Measurements from ENCODE around the gene JOSD1.
"Not testable (repeated sequence)": the region's sequence is repeated elsewhere in the genome, so short reads cannot be mapped to it uniquely, and the experiment has no call there.

JOSD1 gene

DNA sequence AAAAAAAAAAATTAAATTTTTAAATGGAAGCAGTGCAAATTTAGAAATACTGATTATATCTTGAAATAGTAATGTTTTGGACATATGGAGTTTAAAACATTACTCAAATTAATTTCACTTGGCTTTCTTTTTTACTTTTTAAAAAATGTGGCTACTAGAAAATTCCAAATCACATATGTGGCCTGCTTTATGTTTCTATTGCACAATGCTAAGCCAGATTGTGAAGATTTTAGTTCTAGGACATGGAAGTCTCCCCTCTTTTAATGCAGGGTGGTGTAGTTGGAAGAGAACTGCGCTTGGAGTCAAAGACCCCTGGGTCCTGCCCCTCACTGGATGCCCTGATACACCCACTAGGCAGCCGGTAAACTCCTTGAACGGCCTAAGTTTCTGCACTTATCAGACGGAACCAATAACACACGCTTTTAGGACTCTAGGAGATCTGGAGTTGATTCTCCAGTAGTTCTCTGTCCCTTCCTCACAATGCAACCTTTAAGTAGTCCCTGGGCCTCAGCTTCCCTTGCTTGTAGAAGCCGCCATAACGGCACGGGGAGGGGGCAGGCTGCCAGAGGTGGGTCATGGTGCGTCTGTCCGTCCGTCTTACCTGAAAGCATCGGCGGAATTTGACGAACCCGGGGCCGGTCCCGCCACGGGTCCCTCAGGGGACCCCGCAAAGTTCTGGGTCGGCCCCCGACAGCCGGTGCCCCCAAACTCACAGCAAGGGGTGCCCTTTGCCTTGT is 45.1 kb downstream of the JOSD1 start:
- H3K9me3 Mint-ChIP-seq, result no peaks in the 10 kb centered on the region
- peaks cover 3% of the 10 kb centered on the region for H3K27me3 Mint-ChIP-seq (ENCODE audit: low read depth)
- peaks cover 19% of the 10 kb centered on the region for H3K4me1 Mint-ChIP-seq (ENCODE audit: low read depth)
- peak overlapping the region; percentile 98 for H3K27ac Mint-ChIP-seq
- peak overlapping the region; percentile 94 for H3K4me3 Mint-ChIP-seq
- H3K36me3 Mint-ChIP-seq (ENCODE audit: low read depth), result no peaks in the 10 kb centered on the region

GRCh38 chr22:38653741-38654140 is 47.0 kb downstream of the JOSD1 start:
- peaks cover 3% of the 10 kb centered on the region for H3K27me3 Mint-ChIP-seq (ENCODE audit: low read depth)
- no peak overlapping the region for H3K4me3 Mint-ChIP-seq
- H3K27ac Mint-ChIP-seq, result no peak overlapping the region
- H3K9me3 Mint-ChIP-seq, result no peaks in the 10 kb centered on the region
- H3K4me1 Mint-ChIP-seq (ENCODE audit: low read depth), result peaks cover 19% of the 10 kb centered on the region
- H3K36me3 Mint-ChIP-seq (ENCODE audit: low read depth), result no peaks in the 10 kb centered on the region

DNA sequence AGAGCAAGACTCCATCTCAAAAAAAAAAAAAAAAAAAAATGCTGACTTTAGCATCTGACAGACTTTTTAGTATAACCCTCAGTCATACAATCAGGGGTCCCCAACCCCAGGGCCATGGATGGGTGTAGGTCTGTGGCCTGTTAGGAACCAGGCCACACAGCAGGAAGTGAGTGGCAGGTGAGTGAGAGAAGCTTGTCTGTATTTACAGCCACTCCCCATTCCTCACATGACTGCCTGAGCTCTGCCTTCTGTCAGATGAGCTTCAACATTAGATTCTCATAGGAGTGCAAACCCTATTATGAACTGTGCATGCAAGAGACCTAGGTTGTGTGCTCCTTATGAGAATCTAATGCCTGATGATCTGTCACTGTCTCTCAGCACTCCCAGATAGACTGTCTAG is 47.9 kb downstream of the JOSD1 start:
- Mint-ChIP-seq H3K27ac (no peak overlapping the region), H3K36me3 (ENCODE audit: low read depth) (no peaks in the 10 kb centered on the region), H3K4me1 (ENCODE audit: low read depth) (peaks cover 15% of the 10 kb centered on the region), H3K4me3 (no peak overlapping the region), H3K9me3 (no peaks in the 10 kb centered on the region), H3K27me3 (ENCODE audit: low read depth) (peaks cover 7% of the 10 kb centered on the region)

DNA sequence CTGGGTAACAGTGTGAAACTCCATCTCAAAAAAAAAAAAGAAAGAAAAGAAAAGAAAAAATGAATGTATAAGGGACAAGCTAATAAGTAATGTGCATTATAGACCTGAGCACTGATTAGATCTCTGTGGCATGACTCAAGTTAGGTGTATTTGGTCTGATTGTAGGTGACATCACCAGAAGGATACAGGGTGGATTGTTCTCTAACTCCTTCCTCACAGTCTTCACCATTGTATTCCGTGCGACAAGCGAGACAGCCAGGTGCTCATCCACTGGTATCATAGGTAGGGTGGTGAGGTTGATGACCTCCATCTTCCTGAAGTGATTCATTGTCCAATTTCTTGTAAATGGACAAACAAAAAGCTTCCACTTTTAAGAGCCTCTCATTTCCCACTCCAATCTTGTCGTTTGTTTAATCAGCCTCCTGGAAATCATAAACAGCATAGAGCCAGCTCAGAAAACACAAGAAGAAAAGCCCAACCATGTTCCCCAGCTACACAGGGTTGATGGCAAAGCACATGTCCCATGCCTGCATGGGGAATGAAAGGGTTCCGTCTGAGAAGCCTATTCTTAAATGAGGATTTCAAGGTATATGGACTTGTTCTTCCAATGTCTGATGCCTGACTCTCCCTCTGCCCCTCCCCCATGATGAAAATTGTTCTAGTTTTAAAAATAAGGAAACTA is 50.8 kb downstream of the JOSD1 start:
- no peaks in the 10 kb centered on the region for H3K9me3 Mint-ChIP-seq
- H3K4me1 Mint-ChIP-seq (ENCODE audit: low read depth), result peaks cover 3% of the 10 kb centered on the region
- H3K27me3 Mint-ChIP-seq (ENCODE audit: low read depth), result peaks cover 9% of the 10 kb centered on the region
- no peaks in the 10 kb centered on the region for H3K36me3 Mint-ChIP-seq (ENCODE audit: low read depth)
- H3K27ac Mint-ChIP-seq, result no peak overlapping the region
- no peak overlapping the region for H3K4me3 Mint-ChIP-seq

GRCh38 chr22:38645430-38645829 is 55.3 kb downstream of the JOSD1 start:
- Mint-ChIP-seq H3K9me3 (no peaks in the 10 kb centered on the region), H3K27ac (no peak overlapping the region), H3K4me3 (no peak overlapping the region), H3K4me1 (ENCODE audit: low read depth) (no peaks in the 10 kb centered on the region), H3K27me3 (ENCODE audit: low read depth) (peaks cover 12% of the 10 kb centered on the region), H3K36me3 (ENCODE audit: low read depth) (no peaks in the 10 kb centered on the region)

DNA sequence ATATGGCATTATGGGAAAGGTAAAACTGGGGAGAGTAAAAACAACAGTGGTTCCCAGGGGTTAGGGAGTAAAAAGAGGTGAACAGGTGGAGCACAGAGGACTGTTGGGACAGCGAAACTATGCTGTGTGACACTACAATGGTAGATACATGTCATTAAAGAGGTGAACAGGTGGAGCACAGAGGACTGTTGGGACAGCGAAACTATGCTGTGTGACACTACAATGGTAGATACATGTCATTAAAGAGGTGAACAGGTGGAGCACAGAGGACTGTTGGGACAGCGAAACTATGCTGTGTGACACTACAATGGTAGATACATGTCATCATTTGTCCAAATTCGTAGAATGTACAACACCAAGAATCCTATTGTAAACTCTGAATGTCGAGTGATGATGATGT is 56.5 kb downstream of the JOSD1 start:
- H3K4me3 Mint-ChIP-seq; H3K4me1 Mint-ChIP-seq (ENCODE audit: low read depth); H3K27ac Mint-ChIP-seq; H3K9me3 Mint-ChIP-seq; H3K36me3 Mint-ChIP-seq (ENCODE audit: low read depth): not testable (repeated sequence)
- H3K27me3 Mint-ChIP-seq (ENCODE audit: low read depth), result peaks cover 12% of the 10 kb centered on the region

DNA sequence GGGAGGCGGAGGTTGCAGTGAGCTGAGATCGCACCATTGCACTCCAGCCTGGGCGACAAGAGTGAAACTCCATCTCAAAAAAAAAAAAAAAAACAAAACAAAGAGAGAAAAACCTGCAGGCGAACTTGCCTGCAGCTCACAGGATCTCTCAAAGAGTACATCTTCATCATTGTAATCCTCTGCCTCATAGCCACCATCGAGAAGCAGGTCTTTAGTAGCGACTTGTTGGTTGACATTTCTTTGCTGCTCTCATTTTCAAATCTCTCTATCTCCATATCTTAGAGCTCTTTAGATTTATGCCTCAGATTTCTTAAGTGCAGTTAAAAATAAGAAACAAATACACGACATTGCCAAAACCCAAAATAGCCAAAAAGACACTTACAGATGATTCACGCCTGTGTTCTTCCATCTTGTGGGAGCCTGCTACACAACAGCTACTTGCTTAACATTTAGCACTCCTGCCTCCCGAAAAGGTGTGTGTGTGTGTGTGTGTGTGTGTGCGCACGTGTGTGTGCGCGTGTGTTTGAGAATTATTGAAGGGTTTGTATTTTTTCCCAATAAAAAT is 59.2 kb downstream of the JOSD1 start:
- Mint-ChIP-seq H3K4me3 (no peak overlapping the region), H3K27me3 (ENCODE audit: low read depth) (peaks cover 7% of the 10 kb centered on the region), H3K36me3 (ENCODE audit: low read depth) (no peaks in the 10 kb centered on the region), H3K4me1 (ENCODE audit: low read depth) (no peaks in the 10 kb centered on the region), H3K27ac (no peak overlapping the region), H3K9me3 (no peaks in the 10 kb centered on the region)

DNA sequence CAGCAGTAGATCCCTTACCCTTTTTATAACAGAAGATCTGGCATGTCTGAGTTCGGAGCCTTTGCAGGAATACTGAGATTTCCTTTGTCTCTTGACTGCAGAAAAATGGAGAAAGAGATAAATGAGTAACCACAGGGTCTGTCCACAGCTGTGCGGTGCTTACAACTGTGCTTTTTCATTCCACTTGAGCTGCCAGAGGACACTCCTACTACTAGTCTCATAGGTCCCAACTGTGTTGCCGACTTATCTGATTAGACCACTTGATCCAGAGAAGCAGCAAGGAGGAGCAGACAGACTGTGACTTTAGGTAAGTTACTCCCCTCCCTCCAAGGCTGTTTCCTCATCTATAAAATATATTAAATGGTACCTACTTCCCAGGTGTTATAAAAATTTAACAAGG is 62.0 kb downstream of the JOSD1 start:
- no peaks in the 10 kb centered on the region for H3K9me3 Mint-ChIP-seq
- H3K36me3 Mint-ChIP-seq (ENCODE audit: low read depth), result no peaks in the 10 kb centered on the region
- H3K4me3 Mint-ChIP-seq, result no peak overlapping the region
- no peaks in the 10 kb centered on the region for H3K4me1 Mint-ChIP-seq (ENCODE audit: low read depth)
- no peak overlapping the region for H3K27ac Mint-ChIP-seq
- H3K27me3 Mint-ChIP-seq (ENCODE audit: low read depth), result peaks cover 17% of the 10 kb centered on the region

GRCh38 chr22:38638216-38638615 is 62.5 kb downstream of the JOSD1 start:
- Mint-ChIP-seq H3K9me3 (no peaks in the 10 kb centered on the region), H3K27ac (no peak overlapping the region), H3K4me1 (ENCODE audit: low read depth) (no peaks in the 10 kb centered on the region), H3K27me3 (ENCODE audit: low read depth) (peaks cover 17% of the 10 kb centered on the region), H3K36me3 (ENCODE audit: low read depth) (no peaks in the 10 kb centered on the region), H3K4me3 (no peak overlapping the region)

Data from T-helper 1 cell treated with Interleukin-12 subunit alpha and Interleukin-12 subunit beta and Interleukin-4 antibody, amounts not matched to agents 30 μg/mL and 1 μg/mL, for 36 hours (primary cell).